Measurements from ENCODE around the gene SORL1-AS1.

Gene SORL1-AS1

GRCh38 chr11:121449626-121450025, 3.1 kb downstream of the SORL1-AS1 start:
- Mint-ChIP-seq H3K36me3 (peaks cover 44% of the 10 kb centered on the region), H3K27me3 (no peaks in the 10 kb centered on the region), H3K4me1 (peaks cover 24 to 80% (median 60%) of the 10 kb centered on the region in 4 donors), H3K9me3 (peaks cover 0 to 4% (median 0%) of the 10 kb centered on the region in 7 donors), H3K27ac (peak overlapping the region; percentile 96 to 100 (median 96)), H3K4me3 (peak overlapping the region; percentile 88 to 100 (median 94))
- DNase-seq: no peak
- peaks cover 12% of the 10 kb centered on the region for H3K36me3 ChIP-seq (ENCODE audit: control insufficient read depth, insufficient read depth, low read length)
- H3K27me3 ChIP-seq (ENCODE audit: control insufficient read depth, insufficient read depth, low read length): no peaks in the 10 kb centered on the region
- no peaks in the 10 kb centered on the region for H3K9me3 ChIP-seq (ENCODE audit: control insufficient read depth in 2 of 2, low read length in 2 of 2)
- peaks cover 54% of the 10 kb centered on the region for H3K4me1 ChIP-seq (ENCODE audit: control insufficient read depth, insufficient read depth, low read length, poor library complexity, severe bottlenecking)
- H3K27ac ChIP-seq (ENCODE audit: insufficient read depth, low read length, poor library complexity, severe bottlenecking): peak overlapping the region; percentile 77
- no peak for ATAC-seq (ENCODE audit: low read depth in 2 of 2)
- H3K4me3 ChIP-seq (ENCODE audit: low read depth, low read length): peak overlapping the region; percentile 80

- Mint-ChIP-seq H3K4me1 (peaks cover 24 to 79% (median 55%) of the 10 kb centered on the region in 4 donors), H3K4me3 (peak overlapping the region; percentile 88 to 100 (median 94)), H3K27me3 (no peaks in the 10 kb centered on the region), H3K27ac (peak overlapping the region; percentile 96 to 100 (median 96)), H3K36me3 (peaks cover 44% of the 10 kb centered on the region), H3K9me3 (peaks cover 0 to 4% (median 0%) of the 10 kb centered on the region in 7 donors)
- Histone ChIP-seq H3K27ac (ENCODE audit: insufficient read depth, low read length, poor library complexity, severe bottlenecking) (peak overlapping the region; percentile 77), H3K27me3 (ENCODE audit: control insufficient read depth, insufficient read depth, low read length) (no peaks in the 10 kb centered on the region), H3K36me3 (ENCODE audit: control insufficient read depth, insufficient read depth, low read length) (peaks cover 17% of the 10 kb centered on the region), H3K4me1 (ENCODE audit: control insufficient read depth, insufficient read depth, low read length, poor library complexity, severe bottlenecking) (peaks cover 49% of the 10 kb centered on the region), H3K9me3 (ENCODE audit: control insufficient read depth in 2 of 2, low read length in 2 of 2) (no peaks in the 10 kb centered on the region), H3K4me3 (ENCODE audit: low read depth, low read length) (peak overlapping the region; percentile 80)
- ATAC-seq (ENCODE audit: low read depth in 2 of 2): peak; percentile 8 to 12
- DNase-seq: peak in 2 of 3 donors; percentile 44 to 73
These were observed 3.6 kb downstream of the SORL1-AS1 start for GRCh38 chr11:121449123-121449522.

- DNase-seq: no peak
- peaks cover 43% of the 10 kb centered on the region for H3K4me1 ChIP-seq (ENCODE audit: control insufficient read depth, insufficient read depth, low read length, poor library complexity, severe bottlenecking)
- peaks cover 49% of the 10 kb centered on the region for H3K36me3 Mint-ChIP-seq
- H3K4me3 Mint-ChIP-seq: peak overlapping the region; percentile 76 to 100 (median 94)
- peaks cover 17% of the 10 kb centered on the region for H3K36me3 ChIP-seq (ENCODE audit: control insufficient read depth, insufficient read depth, low read length)
- peaks cover 24 to 77% (median 53%) of the 10 kb centered on the region in 4 donors for H3K4me1 Mint-ChIP-seq
- no peaks in the 10 kb centered on the region for H3K9me3 ChIP-seq (ENCODE audit: control insufficient read depth in 2 of 2, low read length in 2 of 2)
- no peaks in the 10 kb centered on the region for H3K27me3 Mint-ChIP-seq
- H3K9me3 Mint-ChIP-seq: peaks cover 0 to 4% (median 0%) of the 10 kb centered on the region in 7 donors
- peak overlapping the region; percentile 80 for H3K4me3 ChIP-seq (ENCODE audit: low read depth, low read length)
- no peak for ATAC-seq (ENCODE audit: low read depth in 2 of 2)
- no peaks in the 10 kb centered on the region for H3K27me3 ChIP-seq (ENCODE audit: control insufficient read depth, insufficient read depth, low read length)
- peak overlapping the region; percentile 96 to 100 (median 96) for H3K27ac Mint-ChIP-seq
- H3K27ac ChIP-seq (ENCODE audit: insufficient read depth, low read length, poor library complexity, severe bottlenecking): peak overlapping the region; percentile 77
These were observed 4.3 kb downstream of the SORL1-AS1 start for GRCh38 chr11:121448431-121448941.

- H3K4me3 ChIP-seq (ENCODE audit: low read depth, low read length): peak overlapping the region; percentile 80
- Mint-ChIP-seq H3K4me3 (peak overlapping the region; percentile 39 to 100 (median 82)), H3K27me3 (no peaks in the 10 kb centered on the region), H3K4me1 (peaks cover 24 to 77% (median 52%) of the 10 kb centered on the region in 4 donors), H3K27ac (peak overlapping the region; percentile 96 to 100 (median 96)), H3K9me3 (peaks cover 0 to 4% (median 0%) of the 10 kb centered on the region in 7 donors), H3K36me3 (peaks cover 49% of the 10 kb centered on the region)
- no peaks in the 10 kb centered on the region for H3K27me3 ChIP-seq (ENCODE audit: control insufficient read depth, insufficient read depth, low read length)
- peaks cover 39% of the 10 kb centered on the region for H3K4me1 ChIP-seq (ENCODE audit: control insufficient read depth, insufficient read depth, low read length, poor library complexity, severe bottlenecking)
- DNase-seq (no peak), ATAC-seq (ENCODE audit: low read depth in 2 of 2) (no peak)
- H3K27ac ChIP-seq (ENCODE audit: insufficient read depth, low read length, poor library complexity, severe bottlenecking): peak overlapping the region; percentile 77
- peaks cover 18% of the 10 kb centered on the region for H3K36me3 ChIP-seq (ENCODE audit: control insufficient read depth, insufficient read depth, low read length)
- H3K9me3 ChIP-seq (ENCODE audit: control insufficient read depth in 2 of 2, low read length in 2 of 2): no peaks in the 10 kb centered on the region
These were observed 4.8 kb downstream of the SORL1-AS1 start for GRCh38 chr11:121448011-121448410.

GRCh38 chr11:121446752-121447156, 6.0 kb downstream of the SORL1-AS1 start:
- Histone ChIP-seq H3K4me1 (ENCODE audit: control insufficient read depth, insufficient read depth, low read length, poor library complexity, severe bottlenecking) (peaks cover 39% of the 10 kb centered on the region), H3K4me3 (ENCODE audit: low read depth, low read length) (no peak overlapping the region), H3K27ac (ENCODE audit: insufficient read depth, low read length, poor library complexity, severe bottlenecking) (no peak overlapping the region), H3K9me3 (ENCODE audit: control insufficient read depth in 2 of 2, low read length in 2 of 2) (no peaks in the 10 kb centered on the region), H3K27me3 (ENCODE audit: control insufficient read depth, insufficient read depth, low read length) (no peaks in the 10 kb centered on the region), H3K36me3 (ENCODE audit: control insufficient read depth, insufficient read depth, low read length) (peaks cover 18% of the 10 kb centered on the region)
- peaks cover 49% of the 10 kb centered on the region for H3K36me3 Mint-ChIP-seq
- ATAC-seq (ENCODE audit: low read depth in 2 of 2) (no peak), DNase-seq (no peak)
- H3K4me1 Mint-ChIP-seq: peaks cover 24 to 73% (median 49%) of the 10 kb centered on the region in 4 donors
- no peaks in the 10 kb centered on the region for H3K9me3 Mint-ChIP-seq
- peak overlapping the region in 2 of 4 donors; percentile 42 to 44 for H3K4me3 Mint-ChIP-seq
- H3K27me3 Mint-ChIP-seq: no peaks in the 10 kb centered on the region
- H3K27ac Mint-ChIP-seq: peak overlapping the region; percentile 71 to 97 (median 96)

GRCh38 chr11:121445071-121445768, 7.5 kb downstream of the SORL1-AS1 start:
- ATAC-seq (ENCODE audit: low read depth in 2 of 2): no peak
- H3K9me3 ChIP-seq (ENCODE audit: control insufficient read depth in 2 of 2, low read length in 2 of 2): no peaks in the 10 kb centered on the region
- DNase-seq: no peak
- no peak overlapping the region for H3K27ac ChIP-seq (ENCODE audit: insufficient read depth, low read length, poor library complexity, severe bottlenecking)
- Mint-ChIP-seq H3K4me3 (peak overlapping the region in 3 of 4 donors; percentile 4 to 54 (median 12)), H3K27ac (peak overlapping the region; percentile 91 to 97 (median 96)), H3K36me3 (peaks cover 48% of the 10 kb centered on the region), H3K4me1 (peaks cover 23 to 66% (median 41%) of the 10 kb centered on the region in 4 donors), H3K27me3 (no peaks in the 10 kb centered on the region), H3K9me3 (no peaks in the 10 kb centered on the region)
- H3K36me3 ChIP-seq (ENCODE audit: control insufficient read depth, insufficient read depth, low read length): peaks cover 18% of the 10 kb centered on the region
- H3K4me3 ChIP-seq (ENCODE audit: low read depth, low read length): no peak overlapping the region
- no peaks in the 10 kb centered on the region for H3K27me3 ChIP-seq (ENCODE audit: control insufficient read depth, insufficient read depth, low read length)
- H3K4me1 ChIP-seq (ENCODE audit: control insufficient read depth, insufficient read depth, low read length, poor library complexity, severe bottlenecking): peaks cover 28% of the 10 kb centered on the region

- Histone ChIP-seq H3K36me3 (ENCODE audit: control insufficient read depth, insufficient read depth, low read length) (peaks cover 18% of the 10 kb centered on the region), H3K27me3 (ENCODE audit: control insufficient read depth, insufficient read depth, low read length) (no peaks in the 10 kb centered on the region), H3K9me3 (ENCODE audit: control insufficient read depth in 2 of 2, low read length in 2 of 2) (no peaks in the 10 kb centered on the region), H3K4me1 (ENCODE audit: control insufficient read depth, insufficient read depth, low read length, poor library complexity, severe bottlenecking) (peaks cover 21% of the 10 kb centered on the region), H3K27ac (ENCODE audit: insufficient read depth, low read length, poor library complexity, severe bottlenecking) (no peak overlapping the region), H3K4me3 (ENCODE audit: low read depth, low read length) (no peak overlapping the region)
- H3K4me3 Mint-ChIP-seq: no peak overlapping the region
- H3K4me1 Mint-ChIP-seq: peaks cover 23 to 59% (median 34%) of the 10 kb centered on the region in 4 donors
- ATAC-seq (ENCODE audit: low read depth in 2 of 2): no peak
- H3K9me3 Mint-ChIP-seq: no peaks in the 10 kb centered on the region
- no peak for DNase-seq
- peak overlapping the region; percentile 49 to 96 (median 84) for H3K27ac Mint-ChIP-seq
- no peaks in the 10 kb centered on the region for H3K27me3 Mint-ChIP-seq
- peaks cover 51% of the 10 kb centered on the region for H3K36me3 Mint-ChIP-seq
These were observed 8.2 kb downstream of the SORL1-AS1 start for GRCh38 chr11:121444526-121444925.

All from CD4-positive, CD25-positive, alpha-beta regulatory T cell (primary cell).